Keratinocyte (primary cell): ENCODE results near the gene HEATR1. TPM values are rescaled to one million over a fixed set of nuclear protein-coding genes. Genes with fewer than 3 reads are reported as not detected.
"Not testable (repeated sequence)": the region's sequence is repeated elsewhere in the genome, so short reads cannot be mapped to it uniquely, and the experiment has no call there.

Experiments
- DNase-seq: peaks from one replicate; pipeline ENCODE4 v3.0.0-alpha.2; 2011; ENCODE audit warnings: low read depth, missing footprints, low spot score
- FAIRE-seq: peaks from 2 replicates; lab custom pipeline; 2011; peaks lifted over from hg19 to GRCh38; lab: Jason Lieb, UNC
- H2AFZ ChIP-seq: 2 replicates; pipeline ENCODE4 v1.6.0; 2012; ENCODE audit warnings: low read length, control low read depth, inconsistent platforms; ENCODE audit not compliant: control insufficient read depth
- H3K27ac ChIP-seq: 2 replicates; pipeline ENCODE4 v1.5.1; 2011; ENCODE audit warnings: low read length; ENCODE audit not compliant: control insufficient read depth, insufficient read depth
- H3K27me3 ChIP-seq: 3 replicates; pipeline ENCODE4 v1.6.0; 2011; ENCODE audit warnings: low read length; ENCODE audit not compliant: control insufficient read depth, insufficient read depth; ENCODE audit errors: extremely low read depth
- H3K36me3 ChIP-seq, 2 experiments: 2 replicates in 1 of 2; 3 replicates in 1 of 2; pipeline ENCODE4 v1.5.1; 2011; ENCODE audit warnings: low read length in 2 of 2, mild to moderate bottlenecking in 1 of 2; ENCODE audit not compliant: control insufficient read depth in 2 of 2, insufficient read depth in 2 of 2; ENCODE audit errors: extremely low read depth in 1 of 2
- H3K4me1 ChIP-seq: 3 replicates; pipeline ENCODE4 v1.5.1; 2011; ENCODE audit warnings: low read length; ENCODE audit not compliant: control insufficient read depth, insufficient read depth; ENCODE audit errors: extremely low read depth
- H3K4me2 ChIP-seq: 3 replicates; pipeline ENCODE4 v1.6.0; 2011; ENCODE audit warnings: low read depth, low read length; ENCODE audit not compliant: control insufficient read depth, insufficient read depth; ENCODE audit errors: extremely low read depth
- H3K4me3 ChIP-seq, 3 experiments: fragments of 200-600 bp in 1 of 3; sonication (generic) in 1 of 3; 2 replicates in 2 of 3; 3 replicates in 1 of 3; pipeline ENCODE4 v1.5.1; 2011 to 2016; ENCODE audit warnings: low read length in 3 of 3, mild to moderate bottlenecking in 3 of 3, control low read depth in 2 of 3, inconsistent platforms in 1 of 3, low read depth in 1 of 3, mixed read lengths in 1 of 3, mixed run types in 1 of 3, moderate library complexity in 1 of 3; ENCODE audit not compliant: control insufficient read depth in 2 of 3, insufficient read depth in 2 of 3; ENCODE audit errors: extremely low read depth in 1 of 3
- H3K79me2 ChIP-seq: 2 replicates; pipeline ENCODE4 v1.6.0; 2012; ENCODE audit warnings: low read length; ENCODE audit not compliant: control insufficient read depth, insufficient read depth
- H3K9ac ChIP-seq: 3 replicates; pipeline ENCODE4 v1.6.0; 2011; ENCODE audit warnings: low read length; ENCODE audit not compliant: control insufficient read depth, insufficient read depth; ENCODE audit errors: extremely low read depth
- H3K9me1 ChIP-seq: 3 replicates; pipeline ENCODE4 v1.6.0; 2011; ENCODE audit warnings: low read length; ENCODE audit not compliant: control insufficient read depth, insufficient read depth; ENCODE audit errors: extremely low read depth
- H3K9me3 ChIP-seq: 2 replicates; pipeline ENCODE4 v1.5.1; 2012; ENCODE audit warnings: low read depth, low read length; ENCODE audit not compliant: control insufficient read depth
- H4K20me1 ChIP-seq: 3 replicates; pipeline ENCODE4 v1.6.0; 2011; ENCODE audit warnings: low read length; ENCODE audit not compliant: control insufficient read depth, insufficient read depth; ENCODE audit errors: extremely low read depth
- CTCF ChIP-seq, 3 experiments: IDR thresholded peaks in 1 of 3; conservative IDR thresholded peaks in 1 of 3; optimal IDR thresholded peaks in 1 of 3; 2 replicates in 2 of 3; 3 replicates in 1 of 3; pipeline versions ENCODE3 to v1.5.1; 2011; ENCODE audit warnings: low read length in 3 of 3, mild to moderate bottlenecking in 3 of 3, moderate library complexity in 2 of 3, control low read depth in 1 of 3, inconsistent platforms in 1 of 3; ENCODE audit not compliant: insufficient read depth in 2 of 3; ENCODE audit errors: extremely low read depth in 1 of 3
- EZH2 ChIP-seq: IDR thresholded peaks from one replicate; pipeline ENCODE4 v1.6.1; 2012; ENCODE audit warnings: inconsistent platforms, mild to moderate bottlenecking, low read length, moderate library complexity
- dilution Hi-C: fragments of 300-500 bp; cut with MboI; formaldehyde crosslinking; loops from one replicate; pipeline ENCODE4 v1.7.0; 2020; ENCODE audit warnings: low sequenced_read_pairs; ENCODE audit not compliant: extremely low pct_ligation_motif_present
- polyA plus RNA-seq, 5 experiments: library from polyadenylated mRNA; depleted of rRNA in 3 of 5; stranded (reverse) in 3 of 5; stranded (forward) in 1 of 5; unstranded in 1 of 5; fragments of >200 nt; gene quantifications; 1 replicate in 1 of 5; 2 replicates in 3 of 5; 3 replicates in 1 of 5; pipeline versions ENCODE4 v1.2.1 to v1.2.3, GENCODE V29; 2011 to 2012; ENCODE audit warnings: missing spikeins in 2 of 5, low read depth in 1 of 5, low replicate concordance in 1 of 5

HEATR1 gene
- polyA plus RNA-seq, 1 donor (not counting 4 experiments of a cell fraction or from before 2014, with no cell fraction given), result 19.5 TPM

- no peaks in the 10 kb centered on the region for H3K9me3 ChIP-seq
- no peaks in the 10 kb centered on the region for H3K79me2 ChIP-seq
- dilution Hi-C loops, result no loop called here
- DNase-seq (no peak), FAIRE-seq (no peak)
- no peak overlapping the region for H2AFZ ChIP-seq
- H4K20me1 ChIP-seq, result no peaks in the 10 kb centered on the region
- H3K36me3 ChIP-seq, result peaks cover 8 to 23% of the 10 kb centered on the region in 2 experiments
- H3K4me2 ChIP-seq, result no peak overlapping the region
- H3K4me3 ChIP-seq, result no peak overlapping the region
- H3K9me1 ChIP-seq, result no peaks in the 10 kb centered on the region
- no peak for TF ChIP-seq EZH2
- no peak for TF ChIP-seq CTCF (optimal IDR thresholded peaks at IDR 0.05 in 1 of 3, IDR thresholded peaks at IDR 0.05 in 1 of 3, conservative IDR thresholded peaks at IDR 0.05 in 1 of 3; ENCODE audit: extremely low read depth in 1 of 3, insufficient read depth in 2 of 3, low read length in 3 of 3)
- H3K27ac ChIP-seq, result no peak overlapping the region
- H3K4me1 ChIP-seq, result no peaks in the 10 kb centered on the region
- no peak overlapping the region for H3K9ac ChIP-seq
- H3K27me3 ChIP-seq, result no peaks in the 10 kb centered on the region
Observed at GRCh38 chr1:236581528-236581927, 22.8 kb downstream of the HEATR1 start.

GRCh38 chr1:236580404-236580803 is 23.9 kb downstream of the HEATR1 start:
- H3K9ac ChIP-seq, H3K4me1 ChIP-seq, H4K20me1 ChIP-seq, H3K9me3 ChIP-seq, H3K79me2 ChIP-seq, H2AFZ ChIP-seq, H3K27me3 ChIP-seq, DNase-seq, H3K27ac ChIP-seq, FAIRE-seq, dilution Hi-C loops, H3K9me1 ChIP-seq, H3K4me3 ChIP-seq, H3K4me2 ChIP-seq: not testable (repeated sequence)
- peaks cover 10 to 23% of the 10 kb centered on the region in 2 experiments for H3K36me3 ChIP-seq

GRCh38 chr1:236578661-236579060 is 25.7 kb downstream of the HEATR1 start:
- no peak overlapping the region for H3K4me2 ChIP-seq
- no peak for DNase-seq
- H3K9me3 ChIP-seq, result no peaks in the 10 kb centered on the region
- H3K36me3 ChIP-seq, result peaks cover 11 to 18% of the 10 kb centered on the region in 2 experiments
- no peaks in the 10 kb centered on the region for H3K27me3 ChIP-seq
- no peak for FAIRE-seq
- dilution Hi-C loops, result no loop called here
- no peaks in the 10 kb centered on the region for H3K79me2 ChIP-seq
- H3K9me1 ChIP-seq, result no peaks in the 10 kb centered on the region
- H3K27ac ChIP-seq, result no peak overlapping the region
- no peak overlapping the region for H2AFZ ChIP-seq
- H3K4me1 ChIP-seq, result no peaks in the 10 kb centered on the region
- H3K9ac ChIP-seq, result no peak overlapping the region
- no peak for TF ChIP-seq EZH2
- no peak for TF ChIP-seq CTCF (optimal IDR thresholded peaks at IDR 0.05 in 1 of 3, IDR thresholded peaks at IDR 0.05 in 1 of 3, conservative IDR thresholded peaks at IDR 0.05 in 1 of 3; ENCODE audit: extremely low read depth in 1 of 3, insufficient read depth in 2 of 3, low read length in 3 of 3)
- H3K4me3 ChIP-seq, result no peak overlapping the region
- no peaks in the 10 kb centered on the region for H4K20me1 ChIP-seq

- H3K4me1 ChIP-seq, H3K27ac ChIP-seq, H3K4me3 ChIP-seq, H2AFZ ChIP-seq, H3K9me3 ChIP-seq, H3K79me2 ChIP-seq, FAIRE-seq, H3K27me3 ChIP-seq, H4K20me1 ChIP-seq, dilution Hi-C loops, H3K9ac ChIP-seq, H3K9me1 ChIP-seq, DNase-seq, H3K4me2 ChIP-seq: not testable (repeated sequence)
- peaks cover 16 to 17% of the 10 kb centered on the region in 2 experiments for H3K36me3 ChIP-seq
Observed at GRCh38 chr1:236577041-236577440, 27.3 kb downstream of the HEATR1 start.
